ENCODE measurements around the gene RHEBL1. TPM values are rescaled to one million over a fixed set of nuclear protein-coding genes. Genes with fewer than 3 reads are reported as not detected.

The RHEBL1 gene
- polyA plus RNA-seq, 3 donors: 1.6 to 2.2 (median 2.1) TPM

DNA sequence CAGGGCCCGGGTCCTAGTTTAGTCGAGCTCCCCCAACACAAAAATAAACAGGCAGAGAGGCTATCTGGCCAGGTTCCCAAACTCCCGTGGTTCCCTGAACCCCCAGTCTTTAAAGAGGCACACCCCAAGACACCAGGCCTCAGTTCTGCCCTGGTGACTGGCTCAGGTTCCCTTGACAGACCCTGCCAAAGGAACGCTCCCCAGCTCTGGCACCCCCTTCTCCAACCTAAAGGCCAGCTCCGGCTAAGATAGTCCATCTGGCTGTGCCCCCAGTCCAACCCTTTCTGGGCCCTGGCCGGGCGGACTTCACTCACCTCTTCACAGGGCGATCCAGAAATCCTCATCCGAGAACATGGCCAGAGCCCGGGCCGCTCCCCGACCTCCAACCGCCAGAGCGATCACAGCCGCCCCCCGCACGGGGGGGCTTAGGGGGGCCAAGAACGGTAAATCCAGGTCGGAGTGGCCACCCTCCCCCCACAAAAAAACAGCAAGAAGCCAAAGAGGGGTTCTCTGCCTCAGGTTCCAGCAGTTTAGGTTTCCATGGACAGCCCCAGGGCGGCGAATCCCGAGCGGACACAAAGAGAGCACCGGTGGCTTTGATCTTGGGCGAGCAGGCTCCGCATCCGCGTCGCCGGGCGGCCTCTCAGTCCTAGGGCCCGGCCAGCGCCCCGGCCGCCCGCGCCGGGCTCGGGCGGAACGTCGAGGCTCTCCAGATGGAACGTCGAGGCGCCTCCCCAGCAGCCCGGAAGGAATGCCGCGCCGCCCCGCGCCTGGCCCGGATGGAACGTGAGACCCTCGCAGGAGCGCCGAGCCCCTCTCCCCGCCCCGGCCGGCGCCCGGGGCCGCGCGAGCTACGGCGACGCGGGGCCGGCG, 10.2 kb downstream of the RHEBL1 start:
- DNase-seq (ENCODE audit: extremely low read depth in 1 of 11, low read depth in 9 of 11, low spot score in 4 of 11): peak in 1 of 11 donors; percentile 23

GRCh38 chr12:49059045-49059298, 10.8 kb downstream of the RHEBL1 start:
- no peak for DNase-seq (ENCODE audit: extremely low read depth in 1 of 11, low read depth in 9 of 11, low spot score in 4 of 11)

GRCh38 chr12:49058366-49059044, 11.3 kb downstream of the RHEBL1 start:
- no peak for DNase-seq (ENCODE audit: extremely low read depth in 1 of 11, low read depth in 9 of 11, low spot score in 4 of 11)

DNA sequence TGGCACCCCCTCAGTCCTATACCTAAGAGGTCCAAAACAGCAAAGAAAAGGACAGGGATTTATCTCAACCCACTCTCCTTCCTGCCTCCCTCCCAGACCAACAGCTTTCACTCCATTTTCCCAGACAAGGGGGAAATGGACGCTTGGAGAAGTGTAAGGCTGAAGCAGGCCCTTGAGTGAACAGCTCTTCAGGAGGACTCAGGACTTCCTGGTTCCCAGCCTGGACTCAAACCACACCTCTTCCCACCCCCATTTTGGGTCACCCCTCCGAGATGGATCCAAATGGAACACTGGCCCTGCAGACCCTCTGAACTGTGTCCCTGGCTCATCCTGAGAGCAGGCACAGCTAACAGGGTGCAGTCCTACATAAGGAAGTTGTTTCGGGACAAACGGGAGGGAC, 11.9 kb downstream of the RHEBL1 start:
- no peak for DNase-seq (ENCODE audit: extremely low read depth in 1 of 11, low read depth in 9 of 11, low spot score in 4 of 11)

GRCh38 chr12:49055978-49056754, 13.6 kb downstream of the RHEBL1 start:
- DNase-seq (ENCODE audit: extremely low read depth in 1 of 11, low read depth in 9 of 11, low spot score in 4 of 11): peak in 4 of 11 donors; percentile 22 to 48 (median 34)

DNA sequence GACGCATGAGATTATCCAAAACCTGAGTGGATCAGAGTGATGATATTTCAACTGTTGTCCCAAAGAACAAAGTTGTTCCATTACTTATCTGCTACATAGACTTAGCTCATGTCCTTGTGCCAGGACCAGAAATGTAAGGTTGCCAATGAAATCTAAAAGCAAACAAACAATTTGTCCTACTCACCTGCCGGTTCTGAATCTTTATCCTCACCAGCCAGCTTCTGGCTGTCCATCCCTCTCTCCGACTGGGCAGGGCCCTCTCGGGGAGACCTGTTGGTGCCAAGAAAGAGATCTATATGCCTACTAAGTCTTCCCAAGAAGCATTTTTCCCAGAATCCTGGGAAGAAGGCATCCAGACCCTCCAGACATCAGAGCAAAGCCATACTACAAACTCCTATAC, 14.7 kb downstream of the RHEBL1 start:
- no peak for DNase-seq (ENCODE audit: extremely low read depth in 1 of 11, low read depth in 9 of 11, low spot score in 4 of 11)

- DNase-seq (ENCODE audit: extremely low read depth in 1 of 11, low read depth in 9 of 11, low spot score in 4 of 11): no peak
These were observed 15.3 kb downstream of the RHEBL1 start for GRCh38 chr12:49054524-49054923.

- DNase-seq (ENCODE audit: extremely low read depth in 1 of 11, low read depth in 9 of 11, low spot score in 4 of 11): no peak
These were observed 15.7 kb downstream of the RHEBL1 start for GRCh38 chr12:49054096-49054495.

DNA sequence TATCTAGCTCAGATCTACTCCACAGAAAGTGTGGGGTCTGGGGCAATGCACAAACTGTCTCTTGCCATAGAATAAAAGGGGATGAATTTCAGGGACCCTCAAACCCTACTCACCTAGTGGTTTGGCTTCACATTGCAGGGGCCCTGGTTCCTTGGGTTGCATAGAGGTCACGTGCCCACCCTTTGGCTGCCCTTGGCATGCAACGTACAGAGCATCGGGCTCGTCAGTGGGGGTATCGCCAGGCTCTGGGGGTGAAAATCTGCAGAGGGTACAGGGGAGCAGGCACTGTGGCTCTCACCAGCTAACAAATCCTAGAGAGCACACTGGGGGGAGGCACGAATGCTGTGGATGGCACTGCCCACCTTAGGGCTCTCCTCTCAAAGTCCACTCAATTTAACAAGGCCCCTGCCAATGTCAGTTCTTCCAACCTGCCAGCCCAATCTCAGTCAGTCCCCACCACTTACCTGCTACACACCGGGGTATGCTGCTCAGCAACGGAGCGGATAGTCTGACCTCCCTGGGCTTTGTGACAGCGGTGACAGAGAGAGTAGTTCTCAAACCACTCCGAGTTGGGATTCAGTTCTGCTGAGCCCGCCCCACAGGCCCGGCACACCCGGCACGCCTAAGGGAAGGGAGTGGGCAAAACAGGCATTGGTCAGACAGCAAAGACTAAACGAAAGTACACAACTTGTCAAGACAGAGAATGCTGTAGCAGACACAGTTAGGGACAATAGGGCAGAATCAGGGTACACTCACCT, 17.1 kb downstream of the RHEBL1 start:
- no peak for DNase-seq (ENCODE audit: extremely low read depth in 1 of 11, low read depth in 9 of 11, low spot score in 4 of 11)

- DNase-seq (ENCODE audit: extremely low read depth in 1 of 11, low read depth in 9 of 11, low spot score in 4 of 11): no peak
These were observed 17.9 kb downstream of the RHEBL1 start for GRCh38 chr12:49051777-49052438.

- no peak for DNase-seq (ENCODE audit: extremely low read depth in 1 of 11, low read depth in 9 of 11, low spot score in 4 of 11)
These were observed 18.4 kb downstream of the RHEBL1 start for GRCh38 chr12:49051373-49051764.

GRCh38 chr12:49050507-49051372, 19.0 kb downstream of the RHEBL1 start:
- no peak for DNase-seq (ENCODE audit: extremely low read depth in 1 of 11, low read depth in 9 of 11, low spot score in 4 of 11)

DNA sequence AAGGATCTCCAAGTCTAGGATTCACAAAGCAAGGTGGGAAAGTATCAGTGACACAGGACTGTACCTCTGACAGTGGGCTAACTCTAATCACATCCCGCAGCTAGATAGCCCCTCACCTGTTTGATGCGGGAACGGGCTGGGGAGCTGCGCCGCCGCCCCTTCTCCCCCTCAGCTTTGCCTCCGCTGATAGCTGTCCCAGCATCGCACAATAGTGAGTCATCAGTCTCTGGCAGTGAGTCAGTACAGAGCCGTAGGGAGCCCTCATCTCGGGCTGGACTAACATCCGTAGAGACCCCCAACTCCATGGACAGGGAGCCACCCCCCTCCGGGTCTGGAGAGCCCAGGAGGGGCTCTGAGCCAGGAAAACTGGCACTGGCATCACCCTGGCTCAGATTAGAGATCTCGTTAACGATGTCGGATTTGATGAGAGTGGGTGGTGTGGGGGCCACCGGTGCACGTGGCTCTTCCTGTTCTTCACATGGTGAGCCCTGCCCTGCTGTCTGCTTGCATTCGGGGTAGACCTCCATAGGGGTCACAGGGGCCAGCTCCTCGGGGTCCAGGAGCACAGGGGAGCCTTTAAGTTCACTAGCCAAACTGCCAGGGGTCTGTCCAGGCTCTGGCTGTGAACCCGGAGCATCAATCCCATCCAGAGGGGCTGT, 20.1 kb downstream of the RHEBL1 start:
- no peak for DNase-seq (ENCODE audit: extremely low read depth in 1 of 11, low read depth in 9 of 11, low spot score in 4 of 11)

- DNase-seq (ENCODE audit: extremely low read depth in 1 of 11, low read depth in 9 of 11, low spot score in 4 of 11): no peak
These were observed 20.8 kb downstream of the RHEBL1 start for GRCh38 chr12:49048953-49049352.

DNA sequence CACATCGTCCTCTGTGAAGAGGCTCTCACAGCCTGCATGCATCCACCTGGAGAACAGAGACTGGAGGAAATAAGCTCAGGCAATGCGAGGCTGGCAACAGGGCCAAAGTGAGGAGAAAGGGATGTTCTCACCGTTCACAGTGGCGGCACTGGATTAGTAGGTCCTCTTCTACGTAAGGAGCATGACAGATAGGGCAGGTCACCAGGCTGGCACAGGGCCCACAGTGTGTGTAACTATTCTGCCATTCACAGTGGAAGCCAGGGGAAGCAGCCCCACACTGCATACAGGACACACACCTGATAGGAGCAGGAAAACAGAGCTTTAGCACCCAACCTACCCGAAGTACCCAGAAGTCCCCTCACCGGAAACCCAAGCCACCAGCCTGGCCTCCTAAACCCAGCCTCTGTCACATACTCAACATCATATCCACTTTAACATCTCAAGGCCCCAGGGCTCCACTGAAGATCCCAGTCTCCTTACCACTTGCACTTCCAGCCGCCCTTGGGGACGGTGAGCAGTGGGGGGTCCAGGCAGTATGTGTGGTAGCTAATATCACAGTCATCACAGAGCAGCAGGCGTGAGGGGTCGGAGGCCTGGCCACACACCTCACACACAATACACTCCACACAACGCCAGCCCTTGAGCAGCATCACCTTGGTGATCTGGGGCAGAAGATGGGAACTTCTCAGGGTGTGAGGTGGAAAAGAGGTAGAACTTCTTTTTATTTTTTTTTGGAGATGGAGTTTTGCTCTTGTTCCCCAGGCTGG, 23.5 kb downstream of the RHEBL1 start:
- DNase-seq (ENCODE audit: extremely low read depth in 1 of 11, low read depth in 9 of 11, low spot score in 4 of 11): no peak

DNA sequence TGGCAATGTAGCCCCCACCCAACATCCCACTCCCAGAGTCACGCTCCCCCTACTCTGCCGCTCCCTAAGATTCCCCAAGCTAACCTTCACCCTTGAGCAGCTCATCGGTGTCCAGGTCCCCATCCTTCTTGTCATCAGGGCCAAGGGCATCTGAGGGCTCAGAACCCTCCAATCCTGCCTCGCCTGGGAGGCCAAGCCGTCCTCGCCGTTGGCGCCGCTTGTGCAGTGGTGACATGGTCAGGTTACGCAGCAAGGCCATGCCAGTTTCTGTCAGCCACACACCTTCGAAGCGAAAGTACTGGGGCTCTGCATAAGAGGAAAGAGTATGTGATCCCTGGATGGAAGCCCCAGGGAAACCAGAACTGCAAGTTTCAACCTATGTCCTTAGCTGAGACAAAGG, 25.1 kb downstream of the RHEBL1 start:
- no peak for DNase-seq (ENCODE audit: extremely low read depth in 1 of 11, low read depth in 9 of 11, low spot score in 4 of 11)

- DNase-seq (ENCODE audit: extremely low read depth in 1 of 11, low read depth in 9 of 11, low spot score in 4 of 11): no peak
These were observed 25.9 kb downstream of the RHEBL1 start for GRCh38 chr12:49043856-49044258.

Data from renal cortex interstitium (tissue), 11 donors.